CMK (cell line): ENCODE measurements around the gene ESR2.
"Not testable (repeated sequence)": the region's sequence is repeated elsewhere in the genome, so short reads cannot be mapped to it uniquely, and the experiment has no call there.

Experiments
- DNase-seq: peaks from one replicate; pipeline ENCODE4 v3.0.0-alpha.2; 2010; ENCODE audit warnings: low read depth

Gene ESR2

DNA sequence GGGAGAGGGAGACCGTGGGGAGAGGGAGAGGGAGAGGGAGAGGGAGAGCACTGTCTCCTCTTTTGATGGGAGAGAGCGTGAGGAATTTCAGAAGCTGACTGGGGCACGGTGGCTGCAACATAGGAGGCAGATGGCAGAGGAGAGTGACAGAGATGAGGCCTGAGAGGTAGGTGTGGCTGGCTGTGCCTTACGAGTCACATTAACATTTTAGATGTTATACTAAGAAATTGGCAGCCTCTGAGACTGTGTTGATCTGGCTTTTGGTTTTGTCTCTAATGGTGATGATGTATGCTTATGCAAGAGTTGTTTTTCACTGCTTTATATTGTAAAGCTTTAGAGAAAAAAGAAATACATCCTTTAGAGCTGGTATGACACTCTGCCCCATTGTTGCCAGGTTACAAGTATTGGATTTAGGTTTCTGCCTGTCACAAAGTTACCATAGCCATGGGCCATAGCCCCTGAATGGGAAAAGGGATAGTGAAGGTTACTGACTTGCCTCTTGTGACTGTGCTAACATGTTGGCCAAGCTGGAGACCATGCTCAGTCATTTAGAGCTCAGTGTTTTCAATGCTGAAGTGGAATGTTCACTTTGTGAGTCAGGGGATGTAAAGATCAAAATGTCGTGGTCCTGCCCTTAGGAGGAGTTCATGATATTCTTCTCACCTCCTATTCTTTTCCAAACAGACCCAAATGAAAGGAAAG is 255.2 kb downstream of the ESR2 start:
- no peak for DNase-seq

DNA sequence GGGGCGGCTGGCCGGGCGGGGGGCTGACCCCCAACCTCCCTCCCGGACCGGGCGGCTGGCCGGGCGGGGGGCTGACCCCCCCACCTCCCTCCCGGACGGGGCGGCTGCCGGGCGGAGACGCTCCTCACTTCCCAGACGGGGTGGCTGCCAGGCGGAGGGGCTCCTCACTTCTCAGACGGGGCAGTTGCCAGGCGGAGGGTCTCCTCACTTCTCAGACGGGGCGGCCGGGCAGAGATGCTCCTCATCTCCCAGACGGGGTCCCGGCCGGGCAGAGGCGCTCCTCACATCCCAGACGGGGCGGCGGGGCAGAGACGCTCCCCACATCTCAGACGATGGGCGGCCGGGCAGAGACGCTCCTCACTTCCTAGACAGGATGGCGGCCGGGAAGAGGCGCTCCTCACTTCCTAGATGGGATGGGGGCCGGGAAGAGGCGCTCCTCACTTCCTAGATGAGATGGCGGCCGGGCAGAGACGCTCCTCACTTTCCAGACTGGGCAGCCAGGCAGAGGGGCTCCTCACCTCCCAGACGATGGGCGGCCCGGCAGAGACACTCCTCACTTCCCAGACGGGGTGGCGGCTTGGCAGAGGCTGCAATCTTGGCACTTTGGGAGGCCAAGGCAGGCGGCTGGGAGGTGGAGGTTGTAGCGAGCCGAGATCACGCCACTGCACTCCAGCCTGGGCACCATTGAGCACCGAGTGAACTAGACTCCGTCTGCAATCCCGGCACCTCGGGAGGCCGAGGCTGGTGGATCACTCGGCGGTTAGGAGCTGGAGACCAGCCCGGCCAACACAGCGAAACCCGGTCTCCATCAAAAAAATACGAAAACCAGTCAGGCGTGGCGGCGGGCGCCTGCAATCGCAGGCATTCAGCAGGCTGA is 256.1 kb downstream of the ESR2 start:
- not testable (repeated sequence) for DNase-seq

DNA sequence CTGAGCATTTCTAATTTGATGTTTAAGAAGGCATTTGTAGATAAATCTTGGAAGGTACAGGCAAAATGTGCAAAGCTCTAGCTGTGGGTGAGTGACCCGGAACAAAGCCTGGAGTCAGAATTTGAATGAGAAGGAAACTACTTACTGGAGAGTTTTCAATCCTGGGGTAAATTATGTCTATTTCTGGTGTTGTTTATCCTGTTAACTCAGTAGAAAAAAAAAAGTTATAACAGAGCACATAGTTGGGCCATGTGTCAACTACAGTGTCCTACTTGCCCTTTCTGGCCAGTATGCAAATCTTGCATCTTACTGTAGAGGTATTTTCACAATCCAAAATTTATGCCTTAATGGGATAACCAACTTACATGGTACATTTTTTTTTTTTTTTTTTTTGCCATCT is 259.0 kb downstream of the ESR2 start:
- no peak for DNase-seq
